C4-2B (cell line): Measurements from ENCODE around the gene IRAG1.

Source experiments
- CTCF ChIP-seq: fragments of 450-650 bp; conservative IDR thresholded peaks from 2 replicates; pipeline ENCODE4 v1.5.1; 2017; ENCODE audit warnings: mild to moderate bottlenecking
- ZFX ChIP-seq: fragments of 450-650 bp; IDR thresholded peaks from 2 replicates; pipeline ENCODE4 v1.6.1; 2017

DNA sequence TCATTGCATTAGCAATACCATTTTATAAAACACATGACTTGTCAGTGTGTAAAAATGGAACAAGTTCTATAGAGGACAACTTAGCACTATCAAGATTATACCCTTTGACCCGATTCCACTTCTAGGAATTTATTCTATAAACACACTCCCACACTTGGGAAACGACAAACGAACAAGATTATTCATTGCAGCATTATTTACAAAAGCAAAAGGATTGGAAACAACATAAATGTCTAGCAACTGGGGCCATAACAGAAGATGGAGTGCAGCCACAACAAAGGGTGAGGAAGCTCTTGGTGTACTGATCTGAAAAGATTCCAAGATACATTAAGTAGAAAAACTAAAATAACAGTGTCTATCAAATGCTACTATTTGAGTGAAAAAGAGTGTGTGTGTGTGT is 2.3 kb upstream of the IRAG1 start:
- TF ChIP-seq CTCF (no peak), ZFX (no peak)
